ENCODE measurements around the gene NPM3.

Gene NPM3

GRCh38 chr10:101781984-101782810 is 1.0 kb downstream of the NPM3 start:
- H3K4me3 ChIP-seq (ENCODE audit: low read length), result peak overlapping the region; percentile 84
- DNase-seq (ENCODE audit: low read depth), result no peak
- TF ChIP-seq, protein P1, sequence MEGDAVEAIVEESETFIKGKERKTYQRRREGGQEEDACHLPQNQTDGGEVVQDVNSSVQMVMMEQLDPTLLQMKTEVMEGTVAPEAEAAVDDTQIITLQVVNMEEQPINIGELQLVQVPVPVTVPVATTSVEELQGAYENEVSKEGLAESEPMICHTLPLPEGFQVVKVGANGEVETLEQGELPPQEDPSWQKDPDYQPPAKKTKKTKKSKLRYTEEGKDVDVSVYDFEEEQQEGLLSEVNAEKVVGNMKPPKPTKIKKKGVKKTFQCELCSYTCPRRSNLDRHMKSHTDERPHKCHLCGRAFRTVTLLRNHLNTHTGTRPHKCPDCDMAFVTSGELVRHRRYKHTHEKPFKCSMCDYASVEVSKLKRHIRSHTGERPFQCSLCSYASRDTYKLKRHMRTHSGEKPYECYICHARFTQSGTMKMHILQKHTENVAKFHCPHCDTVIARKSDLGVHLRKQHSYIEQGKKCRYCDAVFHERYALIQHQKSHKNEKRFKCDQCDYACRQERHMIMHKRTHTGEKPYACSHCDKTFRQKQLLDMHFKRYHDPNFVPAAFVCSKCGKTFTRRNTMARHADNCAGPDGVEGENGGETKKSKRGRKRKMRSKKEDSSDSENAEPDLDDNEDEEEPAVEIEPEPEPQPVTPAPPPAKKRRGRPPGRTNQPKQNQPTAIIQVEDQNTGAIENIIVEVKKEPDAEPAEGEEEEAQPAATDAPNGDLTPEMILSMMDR (conservative IDR thresholded peaks at IDR 0.05; ENCODE audit: low read length), result no peak

DNA sequence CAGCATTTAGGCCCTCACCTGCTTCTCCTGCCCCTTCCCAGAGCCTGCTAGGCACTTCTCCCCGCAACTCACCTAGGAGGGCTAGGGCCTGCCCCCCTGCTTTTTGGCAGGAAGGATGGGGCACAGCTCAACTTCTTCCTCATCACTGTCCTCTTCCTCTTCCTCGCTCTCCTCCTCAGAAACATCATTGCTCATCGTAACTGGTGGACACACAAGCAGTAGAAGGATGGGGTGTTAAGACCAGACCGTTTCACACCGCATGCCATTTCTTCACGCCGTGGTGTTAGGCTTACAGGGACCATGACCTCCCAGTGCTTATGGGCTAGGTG is 1.6 kb downstream of the NPM3 start:
- DNase-seq (ENCODE audit: low read depth), result no peak
- H3K4me3 ChIP-seq (ENCODE audit: low read length), result no peak overlapping the region
- TF ChIP-seq, protein P1 (conservative IDR thresholded peaks at IDR 0.05; ENCODE audit: low read length), result no peak

- TF ChIP-seq, protein P1 (conservative IDR thresholded peaks at IDR 0.05; ENCODE audit: low read length), result peak; percentile 83
- no peak overlapping the region for H3K4me3 ChIP-seq (ENCODE audit: low read length)
- peak; percentile 53 for DNase-seq (ENCODE audit: low read depth)
These were observed 2.2 kb downstream of the NPM3 start for GRCh38 chr10:101780818-101781654.

- H3K4me3 ChIP-seq (ENCODE audit: low read length), result peak overlapping the region; percentile 38
- TF ChIP-seq, protein P1 (conservative IDR thresholded peaks at IDR 0.05; ENCODE audit: low read length), result no peak
- DNase-seq (ENCODE audit: low read depth), result no peak
These were observed 2.9 kb downstream of the NPM3 start for GRCh38 chr10:101780187-101780817.

- TF ChIP-seq, protein P1 (conservative IDR thresholded peaks at IDR 0.05; ENCODE audit: low read length), result peak; percentile 68
- peak overlapping the region; percentile 38 for H3K4me3 ChIP-seq (ENCODE audit: low read length)
- peak; percentile 44 for DNase-seq (ENCODE audit: low read depth)
These were observed 3.6 kb downstream of the NPM3 start for GRCh38 chr10:101779544-101780186.

DNA sequence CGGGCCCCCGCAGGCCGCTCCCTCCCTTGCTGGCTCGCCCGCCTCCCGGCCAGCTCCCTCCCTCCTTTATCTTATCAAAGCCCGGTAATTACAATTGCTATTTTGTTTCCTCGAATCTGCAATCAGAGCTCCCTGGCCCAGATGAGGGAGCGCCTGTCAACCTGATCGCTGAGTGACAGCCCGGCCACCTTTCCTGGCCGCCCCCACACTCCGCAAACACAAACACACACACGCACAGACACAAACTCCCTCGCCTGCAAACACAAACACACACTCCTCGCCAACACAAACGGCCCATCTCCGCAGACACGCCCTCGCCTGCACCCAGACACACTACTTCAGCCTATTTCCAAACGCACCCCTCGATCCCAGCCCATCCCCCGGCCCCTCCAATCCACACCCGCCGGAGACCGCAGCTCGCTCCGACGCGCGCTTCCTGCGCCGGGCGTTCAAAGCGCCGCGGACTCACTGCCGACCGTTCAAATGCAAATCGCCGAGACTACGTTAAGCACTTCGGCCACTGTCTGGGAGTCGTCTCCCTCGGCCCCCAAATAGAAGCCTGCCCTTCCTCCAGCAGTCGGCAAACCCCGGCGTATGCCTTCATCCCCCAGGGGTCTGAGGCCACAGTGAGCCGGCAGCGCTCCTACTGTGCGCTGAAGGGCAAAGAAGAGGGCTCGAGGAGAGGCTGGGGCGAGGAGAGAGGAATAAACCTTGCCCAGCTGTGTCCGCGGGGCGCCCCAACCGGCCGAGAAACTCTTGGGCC is 4.3 kb downstream of the NPM3 start:
- TF ChIP-seq, protein P1 (conservative IDR thresholded peaks at IDR 0.05; ENCODE audit: low read length), result no peak
- DNase-seq (ENCODE audit: low read depth), result peak; percentile 6
- peak overlapping the region; percentile 9; the same call in 1 of the 2 replicates for H3K4me3 ChIP-seq (ENCODE audit: low read length)
